Measurements from ENCODE around the gene MZT2B. TPM values are rescaled to one million over a fixed set of nuclear protein-coding genes. Genes with fewer than 3 reads are reported as not detected.
"Not testable (repeated sequence)": the region's sequence is repeated elsewhere in the genome, so short reads cannot be mapped to it uniquely, and the experiment has no call there.

Gene MZT2B
- total RNA-seq, 1 experiment from 2014 or later, result 198 TPM

- Histone ChIP-seq H3K4me2 (ENCODE audit: insufficient read depth, insufficient read length, low read length) (no peak overlapping the region), H3T11ph (ENCODE audit: low read length) (no peak overlapping the region), H4K91ac (ENCODE audit: insufficient read length, low read depth, low read length) (no peak overlapping the region), H3K4me1 (ENCODE audit: insufficient read depth, low read length) (no peaks in the 10 kb centered on the region), H4K5ac (ENCODE audit: insufficient read length, low read depth, low read length) (no peak overlapping the region), H3K56ac (ENCODE audit: insufficient read length, low read depth, low read length) (no peak overlapping the region), H2BK15ac (ENCODE audit: low read depth, low read length) (no peak overlapping the region), H2BK5ac (ENCODE audit: insufficient read length, low read length) (no peak overlapping the region), H3K9me3 (ENCODE audit: control insufficient read depth, low read depth, low read length) (no peaks in the 10 kb centered on the region), H3K27me3 (ENCODE audit: insufficient read depth, low read length) (no peaks in the 10 kb centered on the region), H3K23me2 (ENCODE audit: insufficient read length, low read depth, low read length, poor library complexity, severe bottlenecking) (no peaks in the 10 kb centered on the region), H2AFZ (ENCODE audit: low read length) (no peak overlapping the region), H2BK12ac (ENCODE audit: insufficient read length, low read depth, low read length) (no peak overlapping the region), H3K9ac (ENCODE audit: extremely low read depth, insufficient read length, low read length) (no peak overlapping the region), H4K8ac (replicated peaks; ENCODE audit: insufficient read length, low read depth, low read length) (no peak overlapping the region), H3K27ac (ENCODE audit: insufficient read length, low read depth, low read length) (no peak overlapping the region), H3K18ac (ENCODE audit: insufficient read length, low read depth, low read length) (no peak overlapping the region), H2AK5ac (ENCODE audit: insufficient read length, low read length) (no peak overlapping the region), H4K20me1 (ENCODE audit: control insufficient read depth, insufficient read depth, insufficient read length) (no peaks in the 10 kb centered on the region), H3K14ac (ENCODE audit: insufficient read depth, low read length) (no peak overlapping the region), H2BK120ac (ENCODE audit: low read depth, low read length, poor library complexity, severe bottlenecking) (no peak overlapping the region), H3K23ac (ENCODE audit: insufficient read length, low read depth, low read length) (no peak overlapping the region), H3K4ac (ENCODE audit: low read depth, low read length) (no peak overlapping the region), H3K79me2 (ENCODE audit: insufficient read depth, low read length) (no peaks in the 10 kb centered on the region), H2BK20ac (ENCODE audit: low read depth, low read length, poor library complexity, severe bottlenecking) (no peak overlapping the region), H3K79me1 (ENCODE audit: insufficient read depth, low read depth, low read length, poor library complexity, severe bottlenecking) (no peaks in the 10 kb centered on the region)
- peak overlapping the region in 1 of 3 experiments; percentile 51; a peak in 1 of 7 replicates for H3K27ac Mint-ChIP-seq
- DNase-seq, result no peak
- H3K27me3 Mint-ChIP-seq (ENCODE audit: low read depth), result no peaks in the 10 kb centered on the region; the same call in 1 of the 2 replicates
- H3K4me3 Mint-ChIP-seq, result no peak overlapping the region
- no peak for TF ChIP-seq CTCF (conservative IDR thresholded peaks at IDR 0.05)
- WGBS (ENCODE audit: extremely low coverage, insufficient read length, low lambda C conversion rate), result no CpG with 5 or more reads among the region's 9 CpGs
- peaks cover 6 to 48% (median 37%) of the 10 kb centered on the region in 3 experiments; a peak in 6 of 7 replicates for H3K36me3 Mint-ChIP-seq (ENCODE audit: insufficient read depth in 1 of 3, low read depth in 3 of 3)
- no peaks in the 10 kb centered on the region for H3K9me3 Mint-ChIP-seq
- peaks cover 0 to 6% of the 10 kb centered on the region in 2 experiments; a peak in 2 of 4 replicates for H3K4me1 Mint-ChIP-seq
Observed at GRCh38 chr2:130158631-130159030, 23.4 kb upstream of the MZT2B start.

DNA sequence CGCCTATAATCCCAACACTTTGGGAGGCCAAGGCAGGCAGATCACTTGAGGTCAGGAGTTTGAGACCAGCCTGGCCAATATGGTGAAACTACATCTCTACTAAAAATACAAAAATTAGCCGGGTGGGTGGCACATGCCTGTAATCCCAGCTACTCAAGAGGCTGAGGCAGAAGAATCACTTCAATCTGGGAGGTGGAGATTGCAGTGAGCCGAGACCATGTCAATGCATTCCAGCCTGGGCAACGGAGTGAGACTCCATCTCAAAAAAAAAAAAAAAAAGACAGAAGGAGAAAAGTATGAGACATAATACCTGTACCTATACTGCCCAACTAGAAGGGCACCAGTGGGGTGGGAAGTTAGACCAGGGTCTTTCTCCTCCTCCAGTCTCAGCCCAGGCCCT is 22.7 kb upstream of the MZT2B start:
- H3K23ac ChIP-seq (ENCODE audit: insufficient read length, low read depth, low read length); H3K79me1 ChIP-seq (ENCODE audit: insufficient read depth, low read depth, low read length, poor library complexity, severe bottlenecking); H3K4ac ChIP-seq (ENCODE audit: low read depth, low read length); H3K9me3 ChIP-seq (ENCODE audit: control insufficient read depth, low read depth, low read length); H2BK5ac ChIP-seq (ENCODE audit: insufficient read length, low read length); H4K20me1 ChIP-seq (ENCODE audit: control insufficient read depth, insufficient read depth, insufficient read length); H2AK5ac ChIP-seq (ENCODE audit: insufficient read length, low read length); H4K91ac ChIP-seq (ENCODE audit: insufficient read length, low read depth, low read length); H3K4me1 ChIP-seq (ENCODE audit: insufficient read depth, low read length); H3K4me2 ChIP-seq (ENCODE audit: insufficient read depth, insufficient read length, low read length); H3K23me2 ChIP-seq (ENCODE audit: insufficient read length, low read depth, low read length, poor library complexity, severe bottlenecking); DNase-seq; H3K9ac ChIP-seq (ENCODE audit: extremely low read depth, insufficient read length, low read length); H3K79me2 ChIP-seq (ENCODE audit: insufficient read depth, low read length); H3K4me3 Mint-ChIP-seq; H3K18ac ChIP-seq (ENCODE audit: insufficient read length, low read depth, low read length); H3K4me1 Mint-ChIP-seq; H3K27me3 Mint-ChIP-seq (ENCODE audit: low read depth); H2AFZ ChIP-seq (ENCODE audit: low read length); H4K8ac ChIP-seq (replicated peaks; ENCODE audit: insufficient read length, low read depth, low read length); H3T11ph ChIP-seq (ENCODE audit: low read length); H3K27ac Mint-ChIP-seq; H3K9me3 Mint-ChIP-seq; H2BK20ac ChIP-seq (ENCODE audit: low read depth, low read length, poor library complexity, severe bottlenecking); H3K27ac ChIP-seq (ENCODE audit: insufficient read length, low read depth, low read length); H2BK12ac ChIP-seq (ENCODE audit: insufficient read length, low read depth, low read length); H2BK120ac ChIP-seq (ENCODE audit: low read depth, low read length, poor library complexity, severe bottlenecking); H4K5ac ChIP-seq (ENCODE audit: insufficient read length, low read depth, low read length); H2BK15ac ChIP-seq (ENCODE audit: low read depth, low read length); H3K56ac ChIP-seq (ENCODE audit: insufficient read length, low read depth, low read length); H3K27me3 ChIP-seq (ENCODE audit: insufficient read depth, low read length); H3K14ac ChIP-seq (ENCODE audit: insufficient read depth, low read length): not testable (repeated sequence)
- no CpG with 5 or more reads among the region's 4 CpGs for WGBS (ENCODE audit: extremely low coverage, insufficient read length, low lambda C conversion rate)
- peaks cover 10 to 48% (median 35%) of the 10 kb centered on the region in 3 experiments; a peak in 6 of 7 replicates for H3K36me3 Mint-ChIP-seq (ENCODE audit: insufficient read depth in 1 of 3, low read depth in 3 of 3)

Measured in H9 (cell line).